ENCODE measurements around the gene P4HTM.

P4HTM gene

DNA sequence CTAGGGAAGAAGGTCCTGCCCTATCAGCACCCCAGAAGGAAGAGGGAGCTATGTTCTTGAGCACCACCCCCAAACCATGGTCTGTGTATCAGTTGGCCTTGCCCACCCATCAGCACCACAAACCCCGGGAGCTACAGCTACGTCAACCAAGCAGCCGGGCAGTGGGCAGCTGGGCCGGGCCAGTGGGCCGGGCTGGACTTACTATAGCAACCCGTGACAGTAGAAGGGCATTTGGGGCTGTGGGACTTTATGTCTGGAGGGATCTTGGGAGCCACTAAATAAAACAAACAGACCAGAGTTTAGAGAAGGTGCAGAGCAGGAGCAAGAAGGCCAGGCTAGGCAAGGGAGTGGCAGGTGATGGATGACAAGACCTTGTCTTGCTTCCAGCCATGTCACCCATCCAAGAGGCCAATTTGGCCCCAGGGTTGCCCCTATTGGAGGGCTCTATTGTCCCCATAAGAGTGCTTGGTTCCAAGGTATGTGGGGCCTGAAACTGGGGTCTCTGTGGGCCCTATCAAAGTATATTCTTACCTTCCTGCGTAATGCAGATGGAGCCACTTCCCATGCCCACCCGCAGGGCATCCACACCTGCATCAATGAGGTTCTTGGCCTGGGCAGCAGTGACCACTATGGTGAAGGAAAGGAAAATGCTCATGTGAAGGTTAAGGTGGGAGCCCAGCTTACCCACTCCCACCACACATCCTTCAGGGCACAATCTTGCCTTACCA lies 35.9 kb downstream of the P4HTM start:
- peak; percentile 13 for DNase-seq

GRCh38 chr3:49026536-49026935 lies 36.5 kb downstream of the P4HTM start:
- no peak for DNase-seq

DNA sequence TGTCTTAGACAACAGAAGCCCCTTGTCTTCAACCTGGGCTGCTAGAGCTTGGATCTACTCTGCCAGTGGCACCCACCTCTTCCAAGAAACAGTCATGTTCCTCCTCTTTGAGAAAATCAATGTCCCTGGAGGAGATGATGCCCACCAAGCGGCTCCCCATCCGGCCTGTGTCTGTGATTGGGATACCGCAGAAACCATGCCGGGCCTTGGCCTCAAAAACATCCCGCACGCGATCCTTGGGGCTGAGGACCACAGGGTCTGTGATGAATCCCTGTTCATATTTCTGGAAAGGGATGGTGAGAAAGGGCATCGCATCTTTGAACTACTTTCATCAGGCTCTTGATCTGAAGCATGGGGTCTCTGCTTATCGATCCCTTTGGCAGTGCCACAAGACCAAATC lies 37.6 kb downstream of the P4HTM start:
- no peak for DNase-seq

DNA sequence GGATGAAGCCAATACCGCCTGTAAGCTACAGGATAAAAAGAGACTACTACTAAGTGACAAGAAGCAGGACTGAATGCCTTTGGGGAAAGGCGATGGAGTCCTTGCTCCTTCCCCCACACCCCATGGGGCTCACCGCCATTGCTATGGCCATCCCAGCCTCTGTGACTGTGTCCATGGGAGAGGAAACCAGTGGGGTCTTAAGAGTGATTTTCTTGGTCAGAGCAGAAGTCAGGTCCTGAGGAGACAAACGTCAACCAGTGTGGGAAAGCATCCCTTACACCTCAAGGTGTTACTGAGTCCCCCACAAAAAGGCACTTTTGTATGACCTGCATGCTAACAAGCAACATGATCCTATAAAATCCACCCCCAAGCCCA lies 38.2 kb downstream of the P4HTM start:
- no peak for DNase-seq

DNA sequence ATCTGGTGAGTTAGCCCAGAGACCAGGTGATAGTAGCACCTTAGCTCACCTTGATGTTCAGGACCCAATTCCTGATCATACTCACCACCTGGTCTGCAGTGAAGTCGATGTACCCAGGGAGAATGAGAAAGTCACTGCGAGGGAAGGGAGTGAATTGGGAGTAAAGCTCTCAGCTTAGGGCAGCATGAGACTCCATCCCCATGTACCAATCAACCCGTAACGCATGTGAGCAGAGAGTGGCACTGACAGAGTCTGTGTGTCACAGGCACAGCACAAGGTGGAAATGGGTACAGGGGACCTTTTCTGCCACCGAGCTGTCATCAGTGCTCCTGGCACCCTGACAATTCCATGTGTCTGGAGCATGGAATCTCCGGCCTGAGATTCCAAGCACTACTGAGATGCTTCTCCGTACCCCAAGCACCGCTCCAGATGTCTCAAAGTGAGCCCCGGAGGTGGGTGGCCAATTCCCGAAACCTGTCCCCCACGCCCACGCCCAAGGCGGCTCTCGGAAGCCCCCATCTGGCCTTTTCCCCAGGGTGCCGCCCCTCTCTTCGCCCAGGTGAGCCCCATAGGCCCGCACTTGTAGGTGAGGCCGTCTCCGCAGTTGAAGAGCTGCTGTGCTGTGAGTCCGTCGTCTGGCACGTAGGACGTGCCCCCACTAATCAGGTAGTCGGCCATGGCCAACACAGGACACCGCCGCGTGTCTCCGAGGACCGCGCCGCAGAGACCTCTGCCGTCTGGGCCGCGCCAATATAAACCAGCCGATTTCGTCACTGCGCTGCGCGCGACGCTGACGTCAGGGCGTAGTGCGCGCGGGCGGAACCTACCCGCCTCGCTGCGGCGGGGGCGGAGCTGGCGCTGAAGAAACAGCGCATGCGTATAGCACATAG lies 38.9 kb downstream of the P4HTM start, which contains the start of gene IMPDH2:
TSS of gene IMPDH2 (minus strand) at position 726 of the 890 bp plus-strand sequence. CDS start at position 678, 48 bp downstream.
- DNase-seq, result peak; percentile 95

GRCh38 chr3:49029563-49029884 lies 39.5 kb downstream of the P4HTM start:
- no peak for DNase-seq

DNA sequence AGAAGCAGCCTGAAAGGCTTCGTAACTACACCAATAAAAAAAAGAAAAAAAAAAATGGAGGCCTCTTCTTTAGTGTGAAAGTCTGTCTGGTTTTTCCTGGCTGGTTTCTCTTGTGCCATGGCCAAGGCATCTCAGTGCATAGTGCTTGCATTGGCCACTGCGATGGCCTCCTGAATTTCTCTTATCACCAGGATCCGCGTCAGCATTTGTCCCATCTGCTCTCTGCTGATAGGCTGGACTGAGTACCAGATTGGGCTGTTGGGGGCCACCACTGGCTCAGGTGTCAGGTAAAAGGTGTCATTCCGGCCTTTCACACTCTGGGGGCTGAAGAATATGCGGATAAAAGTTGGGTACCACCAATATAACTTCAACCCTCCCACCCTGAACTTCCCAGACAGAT lies 40.3 kb downstream of the P4HTM start:
- no peak for DNase-seq

- DNase-seq, result no peak
Measured at GRCh38 chr3:49032646-49033304, 42.7 kb downstream of the P4HTM start.

GRCh38 chr3:49034650-49035049 lies 44.6 kb downstream of the P4HTM start:
- no peak for DNase-seq

GRCh38 chr3:49035281-49035680 lies 45.2 kb downstream of the P4HTM start:
- DNase-seq, result no peak

- DNase-seq, result no peak
Measured at GRCh38 chr3:49053543-49053942, 63.5 kb downstream of the P4HTM start.

GRCh38 chr3:49054344-49054862 lies 64.4 kb downstream of the P4HTM start:
- DNase-seq, result no peak

All from right hindlimb (tissue), 1 donor.